HG03565 (cell line): Measurements from ENCODE around the gene CSNK1D.

ENCODE experiments used
- ATAC-seq: cut with Tn5 transposase; IDR thresholded peaks from one replicate; pipeline ENCODE4 v1.9.1; 2021; ENCODE audit warnings: mild to moderate bottlenecking, moderate library complexity; ENCODE audit not compliant: unreplicated experiment

The CSNK1D gene

DNA sequence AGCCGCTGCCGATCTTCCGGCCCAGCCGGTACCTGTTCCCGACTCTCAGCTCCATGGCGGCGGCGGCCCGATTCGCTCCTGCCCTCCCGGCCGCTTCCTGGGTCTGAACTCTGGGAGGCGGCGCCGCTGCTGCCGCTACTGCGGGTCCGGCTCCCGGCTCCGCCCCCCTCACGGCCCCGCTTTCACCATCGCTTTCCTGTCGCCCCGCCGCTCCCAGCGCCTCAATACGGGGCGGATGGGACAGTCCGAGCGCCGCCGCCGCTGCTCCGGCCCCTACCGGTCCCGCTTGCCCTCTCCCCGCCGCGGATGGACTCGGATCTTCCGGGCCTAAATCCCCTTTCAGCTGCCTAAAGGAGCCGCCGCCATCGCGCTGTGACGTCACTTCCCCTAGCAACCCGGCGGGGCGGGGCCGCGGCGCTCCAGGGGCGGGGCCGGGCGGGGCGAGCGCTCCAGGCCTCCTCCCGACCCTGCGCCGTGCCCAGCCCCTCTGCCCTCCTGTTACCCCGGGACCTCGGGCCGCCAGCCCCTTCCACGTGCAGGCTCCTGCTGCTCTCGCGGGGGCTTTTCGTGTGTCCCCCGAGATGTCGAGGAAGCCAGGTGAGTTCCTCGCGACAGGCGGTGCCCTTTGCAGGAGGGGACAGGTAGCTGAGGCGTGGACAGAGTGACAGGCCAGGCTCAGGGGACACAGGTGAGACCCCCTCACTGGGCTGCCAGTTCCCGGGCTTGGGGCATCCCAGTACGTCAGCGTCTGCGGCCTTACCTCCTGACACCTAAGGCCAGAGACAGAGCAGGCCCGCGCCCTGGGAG, at the start of gene CSNK1D:
Gene CSNK1D, minus strand, starts transcription at position 374 of the 807 bp plus-strand sequence. Its CDS starts 319 bp downstream, at position 55.
- ATAC-seq, result peak; percentile 42

DNA sequence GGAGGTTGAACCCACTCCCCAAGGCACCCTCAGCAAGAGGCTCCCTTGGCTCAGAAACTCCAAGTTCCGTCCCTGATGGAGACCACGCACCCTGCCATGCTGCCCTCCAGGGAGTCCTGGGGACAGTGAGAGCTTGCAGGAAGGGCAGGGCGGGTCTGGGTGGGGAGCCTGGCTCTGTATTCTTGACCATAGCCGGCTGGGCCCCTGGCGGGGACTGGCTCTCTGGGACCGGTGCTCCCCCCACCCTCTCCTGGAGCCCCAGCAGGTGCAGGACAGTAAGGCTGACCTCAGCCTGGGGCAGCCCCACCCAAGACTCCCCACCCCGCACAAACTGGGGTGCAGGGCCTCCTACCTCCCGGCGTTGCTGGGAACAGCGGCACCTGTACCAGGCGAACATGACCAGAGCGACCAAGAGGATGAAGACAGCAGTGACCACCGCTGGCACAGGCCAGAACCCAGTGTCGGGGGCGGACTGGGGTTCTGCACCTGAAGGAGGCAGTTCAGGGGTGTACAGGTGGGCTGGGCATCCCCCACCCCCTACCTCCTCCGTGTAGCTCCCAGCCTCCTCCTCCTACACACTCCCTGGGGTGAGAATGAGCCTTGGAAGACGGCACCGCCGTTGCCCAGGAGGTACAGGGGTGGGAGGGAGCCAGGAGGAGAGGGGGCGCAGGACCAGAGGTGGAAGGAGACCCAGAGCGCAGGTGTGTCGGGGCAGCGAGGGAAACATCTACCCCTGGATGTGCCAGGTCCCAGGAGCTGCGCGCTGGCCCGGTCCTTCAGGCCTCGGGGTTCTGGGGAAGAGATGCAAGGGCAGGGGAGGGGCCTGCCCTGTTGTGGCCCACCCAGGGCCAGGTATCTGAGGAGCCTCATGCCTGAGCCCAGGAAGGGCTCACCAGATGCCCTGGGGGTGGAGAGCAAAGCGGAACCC, 49.3 kb upstream of the CSNK1D start:
- ATAC-seq, result no peak

GRCh38 chr17:82321947-82322466, 48.5 kb upstream of the CSNK1D start:
- ATAC-seq, result no peak

- no peak for ATAC-seq
Observed at GRCh38 chr17:82320956-82321927, 47.7 kb upstream of the CSNK1D start.

- no peak for ATAC-seq
Observed at GRCh38 chr17:82320140-82320840, 46.8 kb upstream of the CSNK1D start.

DNA sequence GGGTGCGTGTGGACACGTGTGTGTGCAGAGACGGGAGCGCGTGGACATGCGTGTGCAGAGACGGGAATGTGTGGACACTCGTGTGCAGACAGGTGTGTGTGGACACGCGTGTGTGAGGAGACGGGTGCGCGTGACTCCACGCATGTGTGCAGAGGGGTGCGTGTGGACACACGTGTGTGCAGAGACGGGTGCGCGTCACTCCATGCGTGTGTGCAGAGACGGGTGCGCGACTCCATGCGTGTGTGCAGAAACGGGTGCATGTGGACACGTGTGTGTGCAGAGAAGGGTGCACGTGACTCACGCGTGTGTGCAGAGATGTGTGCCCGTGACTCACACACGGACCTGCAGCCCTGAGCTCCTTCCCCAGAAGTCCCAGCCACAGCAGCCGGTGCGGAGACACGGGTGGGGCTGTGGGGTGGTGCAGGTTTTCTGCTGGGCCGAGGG, 46.1 kb upstream of the CSNK1D start:
- ATAC-seq, result no peak

GRCh38 chr17:82318772-82319606, 45.5 kb upstream of the CSNK1D start:
- ATAC-seq, result no peak

- ATAC-seq, result no peak
Observed at GRCh38 chr17:82318169-82318498, 44.6 kb upstream of the CSNK1D start.

DNA sequence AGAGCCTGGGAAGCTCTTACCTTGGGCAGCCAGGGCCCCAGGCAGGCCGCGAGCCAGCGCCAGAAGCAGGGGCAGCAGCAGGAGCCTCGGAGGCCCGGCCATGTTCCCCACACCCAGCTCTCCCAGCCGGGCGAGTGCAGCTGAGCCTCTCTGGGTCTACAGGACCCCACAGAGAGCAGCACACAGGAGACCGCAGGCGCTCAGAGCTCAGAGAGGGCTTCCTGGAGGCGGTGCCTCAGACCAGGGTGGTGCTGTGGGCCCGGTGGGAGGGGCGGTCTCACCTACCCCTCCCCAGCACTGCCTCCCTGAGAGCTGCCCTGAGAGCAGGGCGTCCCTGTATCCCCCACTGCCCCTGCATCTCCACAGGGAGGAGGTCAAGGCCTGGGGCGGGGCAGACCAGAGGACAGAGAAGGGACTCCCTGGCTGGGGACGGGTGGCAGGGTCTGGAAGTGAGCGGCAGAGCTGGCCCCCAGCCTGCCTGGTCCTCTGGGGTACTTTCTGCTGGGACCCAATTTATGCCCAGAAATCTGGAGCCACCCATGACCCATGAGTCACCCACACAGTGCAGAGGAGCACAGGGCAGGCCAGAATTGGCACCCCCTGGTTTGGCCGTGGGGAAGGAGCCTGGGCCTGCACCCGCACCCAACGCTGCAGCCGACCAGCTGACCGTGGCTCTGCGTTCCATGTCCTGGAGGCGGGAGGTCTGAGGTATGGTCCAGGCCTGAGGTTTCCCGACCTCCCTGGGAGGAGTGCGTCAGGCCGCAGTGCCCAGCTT, 44.1 kb upstream of the CSNK1D start, which contains the start of gene CD7:
Gene CD7, minus strand, starts transcription at position 215 of the 775 bp plus-strand sequence. Its CDS starts 113 bp downstream, at position 102.
- ATAC-seq, result no peak

DNA sequence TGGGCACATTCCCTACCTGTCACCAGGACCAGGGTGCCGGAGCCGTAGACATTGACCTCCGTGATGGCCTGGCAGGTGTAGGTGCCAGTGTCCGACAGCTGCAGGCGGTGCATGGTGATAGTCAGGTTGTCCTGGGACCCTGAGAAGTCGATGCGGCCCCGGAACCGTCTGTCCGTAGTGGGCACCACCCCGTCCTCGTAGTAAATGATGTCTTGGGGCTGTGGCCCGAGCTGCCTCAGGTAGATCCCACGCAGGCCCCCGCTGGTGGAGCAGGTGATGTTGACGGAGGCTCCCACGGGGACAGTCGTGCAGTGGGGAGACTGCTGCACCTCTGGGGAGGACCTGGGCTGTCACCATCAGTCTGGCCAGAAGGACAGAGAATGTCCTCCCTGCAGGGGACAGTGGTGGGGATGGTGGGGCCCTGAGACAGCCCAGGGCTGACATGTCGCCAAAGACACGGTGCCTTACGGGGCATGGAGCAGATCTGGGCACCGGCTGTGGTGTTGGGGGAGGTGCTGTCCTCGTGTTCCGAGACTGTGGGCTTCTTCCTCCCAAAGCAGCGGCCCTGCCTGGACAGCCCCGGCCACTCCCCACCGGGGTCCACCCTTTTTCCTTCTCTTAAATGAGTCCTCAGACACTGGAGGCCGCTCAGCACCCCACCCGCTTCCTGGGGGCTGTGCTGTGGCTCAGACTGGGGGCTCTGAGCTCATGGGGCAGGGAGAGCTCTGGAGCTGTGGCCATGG, 43.3 kb upstream of the CSNK1D start:
- ATAC-seq, result no peak

DNA sequence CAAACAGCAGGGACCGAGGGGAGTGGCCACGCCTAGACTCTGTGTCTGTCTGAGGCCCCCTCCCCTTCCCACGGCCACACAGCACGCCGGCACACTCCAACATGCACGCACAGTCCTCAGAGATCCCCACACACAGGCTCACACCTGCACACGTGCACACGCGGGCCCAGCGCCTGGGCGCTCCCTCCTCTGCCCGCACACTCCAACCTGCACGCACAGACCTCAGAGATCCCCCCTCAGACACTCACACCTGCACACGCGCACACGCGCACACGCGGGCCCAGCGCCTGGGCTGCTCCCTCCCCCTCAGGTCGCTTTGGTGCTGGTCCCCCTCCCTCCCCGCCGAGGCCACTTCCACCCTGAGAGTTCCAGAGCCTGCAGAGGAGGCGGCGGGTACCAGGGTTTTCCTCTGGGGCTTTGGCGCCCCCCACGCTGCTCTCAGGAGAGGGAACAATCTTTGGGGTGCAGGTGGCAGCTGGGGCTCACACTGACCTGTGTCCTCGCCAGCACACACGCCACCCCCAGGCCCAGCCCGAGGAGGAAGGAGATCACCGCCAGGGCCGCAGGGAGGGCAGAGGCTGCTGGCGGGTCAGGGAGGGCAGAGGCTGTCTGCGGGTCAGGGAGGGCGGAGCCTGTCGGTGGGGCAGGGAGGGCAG, 42.3 kb upstream of the CSNK1D start:
- no peak for ATAC-seq

- ATAC-seq, result no peak
Observed at GRCh38 chr17:82314727-82315605, 41.5 kb upstream of the CSNK1D start.

DNA sequence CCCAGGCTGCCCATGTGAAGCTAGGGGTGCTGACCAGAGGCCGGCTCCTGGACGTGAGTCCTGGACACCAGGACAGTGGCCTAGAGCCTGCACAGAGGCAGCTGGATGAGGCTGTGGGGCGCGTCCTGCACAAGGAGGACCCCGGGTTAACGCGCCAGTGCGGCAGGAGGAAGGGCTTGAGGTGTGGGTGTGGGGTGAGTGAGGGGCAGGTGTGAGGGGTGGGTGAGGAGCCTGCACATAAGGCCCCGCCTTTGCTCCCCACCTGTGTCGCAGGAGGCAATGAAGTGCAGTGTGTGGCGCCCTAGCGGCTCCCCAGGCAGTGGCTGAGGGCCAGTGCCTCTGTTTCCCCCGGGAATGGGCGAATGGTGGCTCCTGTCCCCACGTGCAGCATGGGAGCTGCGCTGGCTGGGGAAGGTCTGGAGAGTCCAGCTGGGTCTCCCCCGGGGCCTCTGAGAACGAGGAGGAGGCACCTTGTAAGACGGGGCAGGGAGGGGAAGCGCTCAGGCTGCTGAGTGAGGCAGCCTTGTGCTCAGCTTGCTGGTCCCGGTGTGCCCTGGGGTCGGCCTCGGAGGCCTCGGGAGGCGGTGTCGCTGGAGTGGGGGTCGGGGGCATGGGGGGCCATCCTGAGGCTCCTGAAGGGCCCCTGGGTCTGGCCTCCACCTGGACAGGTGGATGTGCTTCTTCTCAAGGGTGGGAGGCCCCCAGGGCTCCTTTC, 40.7 kb upstream of the CSNK1D start:
- no peak for ATAC-seq

- ATAC-seq, result no peak
Observed at GRCh38 chr17:82313195-82314011, 39.9 kb upstream of the CSNK1D start.
